NCI-H1092 treated with DMSO at 0.1 percent for 48 hours (cell line): ENCODE measurements around the gene TECPR1.

Source experiments
- DNase-seq: peaks from one replicate; lab custom pipeline; 2025; lab: John Stamatoyannopoulos, UW

Gene TECPR1

DNA sequence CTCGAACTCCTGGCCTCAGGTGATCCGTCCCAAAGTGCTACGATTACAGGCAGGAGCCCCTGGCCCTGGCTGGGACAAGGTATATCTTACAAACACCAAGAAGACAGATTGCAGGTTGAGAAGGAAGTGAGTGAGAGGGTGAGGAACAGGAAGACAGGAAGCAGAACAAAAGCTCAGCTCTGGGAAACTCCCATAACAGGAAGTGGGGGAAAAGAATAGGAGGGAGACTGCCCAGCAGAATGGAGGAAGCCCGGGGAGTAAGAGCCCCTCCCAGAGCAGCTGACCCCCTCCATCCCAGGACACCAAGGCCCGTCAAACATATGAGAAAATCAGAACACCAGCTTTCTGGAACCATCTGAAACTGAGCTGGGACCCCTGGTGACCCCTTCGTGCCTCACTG lies 2.9 kb downstream of the TECPR1 start:
- DNase-seq = no peak

DNA sequence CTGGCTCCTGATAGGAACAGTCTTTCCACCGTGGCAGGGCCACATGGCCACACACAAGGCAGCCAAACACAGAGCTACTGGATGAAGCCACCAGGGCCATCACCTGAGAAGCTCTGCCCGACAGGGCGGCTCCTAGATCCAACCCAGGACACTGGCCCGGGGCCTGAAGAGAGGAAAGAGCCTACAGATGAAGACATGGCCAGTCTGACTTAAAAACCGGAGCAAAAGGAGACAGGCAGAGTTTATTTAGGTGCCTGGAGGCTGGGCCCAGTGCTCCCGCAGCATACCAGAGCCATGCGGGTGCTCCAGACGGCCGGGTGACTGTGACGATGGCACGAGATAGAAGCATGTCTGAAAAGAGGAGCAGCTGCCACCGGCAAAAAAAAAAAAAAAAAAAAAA lies 3.9 kb downstream of the TECPR1 start:
- no peak for DNase-seq

GRCh38 chr7:98244871-98245270 lies 7.2 kb downstream of the TECPR1 start:
- DNase-seq = no peak

- DNase-seq = no peak
Observed at GRCh38 chr7:98242934-98243333, 9.1 kb downstream of the TECPR1 start.

DNA sequence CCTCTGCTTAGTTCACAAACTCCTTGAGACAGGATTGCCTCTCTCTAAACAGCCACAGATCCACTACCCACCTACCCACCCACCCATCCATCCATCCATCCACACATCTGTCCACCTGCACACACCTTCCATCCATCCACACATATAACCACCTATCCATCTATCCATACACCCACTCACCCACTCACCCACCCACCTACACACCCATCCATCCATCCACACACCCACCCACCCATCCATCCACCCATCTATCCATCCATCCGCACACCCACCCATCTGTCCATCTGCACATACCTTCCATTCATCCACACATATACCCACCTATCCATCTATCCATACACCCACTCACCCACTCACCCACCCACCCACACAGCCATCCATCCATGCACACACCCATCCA lies 9.7 kb downstream of the TECPR1 start:
- DNase-seq = no peak

DNA sequence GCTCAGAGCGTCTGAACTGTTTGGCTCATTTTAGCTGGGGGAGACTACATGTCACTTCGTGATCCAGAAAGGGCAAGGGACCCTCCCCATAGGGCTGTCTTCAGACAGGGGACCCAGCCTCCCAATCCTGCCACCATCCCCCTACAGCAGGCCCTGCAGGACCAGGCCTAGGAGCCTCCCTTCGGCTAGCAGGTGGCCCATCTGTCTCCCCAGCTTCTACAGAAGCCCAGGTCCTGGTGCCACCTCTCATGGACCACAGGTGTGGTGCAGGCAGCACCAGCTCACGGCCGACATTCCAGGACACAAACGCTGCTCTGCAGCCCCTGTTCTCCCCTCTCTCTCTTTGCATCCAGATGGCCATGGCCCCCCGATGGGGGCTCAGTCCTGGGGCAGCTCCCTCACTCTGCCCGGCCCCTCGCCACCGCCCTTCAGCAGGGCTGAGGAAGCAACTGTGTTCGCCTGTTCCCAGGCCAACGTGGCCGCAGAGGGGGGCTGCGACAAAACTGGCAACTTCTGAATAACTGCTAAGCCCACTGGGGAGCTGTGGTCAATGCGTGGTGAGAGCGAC lies 10.3 kb downstream of the TECPR1 start:
- DNase-seq = no peak

DNA sequence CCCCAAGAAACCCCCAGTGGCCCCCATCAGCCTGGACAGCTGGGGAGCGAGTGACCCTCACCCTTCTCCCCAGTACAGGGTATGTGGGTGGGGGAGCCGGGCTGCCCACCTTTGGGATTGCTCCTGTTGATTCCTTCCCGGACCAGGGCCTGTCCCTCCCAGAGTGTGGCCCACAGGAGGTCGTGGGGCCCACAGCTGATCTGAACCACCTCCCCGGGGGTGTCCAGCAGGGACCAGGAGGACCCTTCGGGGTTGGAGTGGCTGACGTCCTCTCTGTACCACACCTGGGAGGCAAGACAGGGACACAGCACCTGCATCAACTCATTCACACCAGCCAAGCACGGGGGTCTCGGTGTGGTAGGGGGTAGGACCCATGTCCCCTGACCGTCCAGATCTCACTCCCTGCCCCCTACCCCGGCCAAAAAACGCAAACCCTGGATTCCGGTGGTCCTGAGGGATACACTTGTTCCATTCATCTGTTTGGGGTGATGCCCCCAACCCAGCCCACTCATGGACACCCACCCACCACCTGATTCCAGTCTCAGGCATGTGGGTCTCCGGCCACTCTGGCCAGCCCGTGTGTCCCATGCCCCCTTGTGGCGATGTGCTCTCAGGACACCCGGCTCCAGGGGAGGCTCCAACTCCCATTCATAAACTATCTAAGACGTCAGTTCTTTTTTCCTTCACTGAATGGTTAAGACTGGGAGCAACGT lies 10.9 kb downstream of the TECPR1 start:
- DNase-seq = peak; percentile 9

DNA sequence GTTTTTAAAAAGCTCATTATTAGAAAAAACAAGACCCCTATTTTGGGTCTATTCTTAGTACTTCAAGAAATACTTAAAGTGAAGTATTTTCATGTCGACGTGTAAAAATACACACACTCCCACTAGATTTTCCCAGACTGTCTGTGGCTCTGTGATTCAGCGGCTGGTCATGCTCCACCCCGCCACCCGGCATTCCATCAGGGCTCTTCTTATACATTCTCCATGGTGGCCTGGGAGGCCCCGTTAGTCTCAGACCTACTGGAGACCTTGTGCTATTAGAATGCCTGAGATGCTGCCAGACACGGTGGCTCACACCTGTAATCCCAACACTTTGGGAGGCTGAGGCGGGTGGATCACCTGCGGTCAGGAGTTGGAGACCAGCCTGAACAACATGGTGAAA lies 13.1 kb downstream of the TECPR1 start:
- DNase-seq = no peak

- no peak for DNase-seq
Observed at GRCh38 chr7:98238076-98238475, 14.0 kb downstream of the TECPR1 start.

DNA sequence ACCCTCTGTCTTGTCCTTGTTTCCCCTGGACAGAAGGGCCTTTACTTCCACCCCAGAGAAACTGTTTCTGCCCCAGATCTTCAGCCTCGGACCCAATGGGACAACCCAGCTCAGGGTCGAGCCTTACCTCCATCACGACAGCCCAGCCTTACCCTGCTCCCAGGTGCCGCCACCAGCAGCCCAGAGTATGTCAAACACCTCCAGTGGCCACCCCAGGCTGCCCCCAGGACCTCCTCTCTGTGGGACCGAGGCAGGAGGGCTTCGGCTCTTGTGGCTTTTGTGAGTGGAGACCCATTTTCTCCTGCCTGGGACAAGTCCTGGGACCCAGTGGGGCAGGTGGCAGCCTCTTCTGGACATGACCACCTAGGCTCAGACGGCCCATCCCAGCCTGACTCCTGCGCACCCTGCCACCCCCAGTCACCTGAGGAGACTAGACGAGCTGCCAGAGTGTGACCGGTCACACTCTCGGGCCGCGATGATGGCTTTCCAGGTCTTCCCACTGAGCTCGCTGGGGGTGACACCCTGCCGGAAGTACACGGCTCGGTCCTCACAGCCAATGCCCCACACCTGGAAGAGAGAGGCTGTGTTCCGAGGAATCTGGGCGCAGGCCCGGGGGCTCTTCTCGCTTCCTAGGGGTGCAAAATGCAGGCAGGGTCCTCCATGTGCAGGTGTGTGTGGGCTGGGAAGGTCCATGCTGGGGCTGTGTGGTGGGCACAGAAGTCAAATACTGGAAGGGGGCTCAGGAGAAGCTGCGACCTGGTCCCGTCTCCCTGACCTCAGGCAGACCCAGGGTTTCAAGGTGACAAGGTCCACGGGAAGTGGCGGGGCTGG lies 15.5 kb downstream of the TECPR1 start:
- no peak for DNase-seq

DNA sequence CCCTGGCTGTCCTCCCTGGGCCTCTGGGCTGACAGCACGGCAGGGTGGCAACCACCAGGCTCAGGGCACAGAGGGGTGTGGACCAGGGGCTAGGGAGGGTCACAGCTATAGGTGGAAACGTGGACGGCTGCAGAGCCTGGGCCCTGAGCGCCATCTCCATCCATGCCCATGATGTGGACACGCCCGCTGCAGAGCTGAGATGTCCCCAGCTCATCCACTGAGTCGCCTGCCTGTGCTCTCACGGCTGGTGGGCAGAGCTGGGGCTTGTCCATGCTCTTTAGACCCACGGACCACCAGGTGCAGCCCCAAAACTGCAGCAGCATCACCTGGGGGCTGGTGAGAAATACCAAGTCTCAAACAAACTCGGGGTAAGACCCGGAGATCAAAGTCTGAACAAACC lies 16.1 kb downstream of the TECPR1 start:
- no peak for DNase-seq

DNA sequence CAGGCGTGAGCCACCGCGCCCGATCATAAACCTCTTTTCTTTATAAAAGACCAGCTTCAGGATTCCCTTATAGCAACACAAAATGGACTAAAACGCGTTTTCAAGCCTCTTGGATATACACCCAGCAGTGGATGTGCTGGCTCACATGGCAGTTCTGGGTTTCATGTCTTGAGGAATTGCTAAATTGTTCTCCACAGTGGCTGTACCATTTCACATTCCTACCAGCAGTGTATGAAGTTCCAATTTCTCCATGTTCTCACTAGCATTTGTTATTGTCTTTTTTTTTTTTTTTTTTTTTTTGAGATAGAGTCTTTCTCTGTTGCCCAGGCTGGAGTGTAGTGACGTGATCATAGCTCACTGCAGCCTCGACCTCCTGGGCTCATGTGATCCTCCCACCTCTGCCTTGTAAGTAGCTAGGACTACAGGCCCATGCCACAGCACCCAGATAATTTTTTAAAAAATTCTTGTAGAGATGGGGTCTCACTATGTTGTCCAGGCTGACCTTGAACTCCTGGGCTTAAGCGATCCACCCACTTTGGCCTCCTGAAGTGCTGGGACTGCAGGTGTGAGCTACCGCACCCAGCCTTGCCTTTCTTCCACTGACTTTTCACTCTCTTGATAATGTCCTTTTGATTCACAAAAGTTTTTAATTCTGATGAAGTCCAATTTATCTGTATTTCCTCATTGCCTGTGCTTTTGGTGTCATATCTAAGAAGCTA lies 17.4 kb downstream of the TECPR1 start:
- no peak for DNase-seq

DNA sequence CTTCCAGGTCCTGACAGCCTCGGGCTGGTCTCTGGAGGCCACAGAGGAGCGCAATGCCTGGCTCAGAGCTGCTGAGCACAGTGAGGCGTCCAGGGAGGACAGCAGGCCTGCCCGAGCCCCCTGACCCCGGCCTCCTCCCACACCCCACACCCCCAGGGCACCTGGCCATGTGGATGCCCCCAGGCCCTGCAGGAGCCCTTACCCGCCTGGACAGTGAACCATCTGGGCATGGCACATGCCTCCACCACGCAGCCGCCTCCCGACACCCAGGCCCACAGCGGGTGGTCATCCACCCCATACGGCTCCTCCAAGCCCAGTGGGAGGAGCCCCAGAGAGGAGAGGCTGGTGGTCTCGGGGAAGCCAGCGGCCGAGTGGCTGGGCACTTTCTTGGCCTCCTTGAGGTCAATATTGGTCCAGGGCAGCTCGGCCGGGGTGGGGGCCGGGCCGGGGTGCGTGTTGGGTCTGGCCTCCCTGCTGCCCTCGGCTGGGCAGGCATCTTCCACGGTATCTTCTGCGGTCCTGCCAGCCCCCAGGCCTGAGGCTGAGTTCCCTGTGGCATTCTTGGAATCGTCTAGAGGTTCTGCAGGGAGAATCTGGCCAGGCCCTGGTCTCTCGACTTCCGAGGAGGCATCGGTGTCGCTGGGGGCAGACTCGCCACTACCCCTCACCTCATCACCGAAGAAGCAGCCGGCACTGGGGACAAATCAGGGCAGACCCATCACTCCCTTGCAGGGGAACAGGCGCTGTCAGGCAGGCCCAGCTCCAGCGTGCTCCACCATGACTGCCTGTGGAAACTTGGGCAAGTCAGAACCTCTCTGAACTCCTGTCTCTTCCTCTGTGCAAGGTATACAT lies 18.6 kb downstream of the TECPR1 start:
- DNase-seq = no peak

GRCh38 chr7:98232799-98233198 lies 19.2 kb downstream of the TECPR1 start:
- DNase-seq = no peak

- DNase-seq = no peak
Observed at GRCh38 chr7:98232263-98232585, 19.8 kb downstream of the TECPR1 start.

DNA sequence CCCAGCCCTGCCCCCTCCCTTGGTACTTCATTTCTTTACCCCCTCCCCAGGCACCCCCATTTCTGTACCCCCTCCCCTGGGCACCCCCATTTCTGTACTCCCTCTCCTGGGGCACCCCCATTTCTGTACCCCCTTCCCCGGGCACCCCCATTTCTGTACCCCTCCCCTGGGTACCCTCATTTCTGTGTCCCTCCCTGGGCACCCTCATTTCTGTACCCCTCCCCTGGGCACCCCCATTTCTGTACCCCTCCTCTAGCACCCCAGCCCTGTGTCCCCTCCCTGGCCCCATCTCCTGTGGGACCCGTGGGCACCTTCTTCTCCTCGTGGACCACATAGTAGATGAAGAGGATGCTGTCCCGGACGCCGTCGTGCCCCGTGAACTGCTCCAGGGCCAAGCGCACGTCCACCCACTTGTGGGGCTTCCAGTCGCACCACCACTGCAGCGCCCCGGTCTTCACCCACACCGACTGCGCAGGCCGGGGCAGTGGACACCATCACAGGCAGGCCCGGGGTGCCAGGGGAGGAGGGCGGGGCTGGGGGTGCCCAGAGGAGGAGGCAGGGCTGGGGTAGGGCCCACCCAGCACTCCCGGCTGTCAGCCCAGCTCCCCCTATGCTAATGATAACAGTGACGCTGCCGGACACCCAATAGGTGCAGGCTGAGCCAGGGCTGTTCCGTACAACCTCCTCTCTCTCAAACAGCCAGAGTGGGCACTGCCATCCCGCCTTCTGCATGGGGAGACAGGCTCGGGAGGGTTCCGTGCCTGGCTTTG lies 20.4 kb downstream of the TECPR1 start:
- DNase-seq = no peak

DNA sequence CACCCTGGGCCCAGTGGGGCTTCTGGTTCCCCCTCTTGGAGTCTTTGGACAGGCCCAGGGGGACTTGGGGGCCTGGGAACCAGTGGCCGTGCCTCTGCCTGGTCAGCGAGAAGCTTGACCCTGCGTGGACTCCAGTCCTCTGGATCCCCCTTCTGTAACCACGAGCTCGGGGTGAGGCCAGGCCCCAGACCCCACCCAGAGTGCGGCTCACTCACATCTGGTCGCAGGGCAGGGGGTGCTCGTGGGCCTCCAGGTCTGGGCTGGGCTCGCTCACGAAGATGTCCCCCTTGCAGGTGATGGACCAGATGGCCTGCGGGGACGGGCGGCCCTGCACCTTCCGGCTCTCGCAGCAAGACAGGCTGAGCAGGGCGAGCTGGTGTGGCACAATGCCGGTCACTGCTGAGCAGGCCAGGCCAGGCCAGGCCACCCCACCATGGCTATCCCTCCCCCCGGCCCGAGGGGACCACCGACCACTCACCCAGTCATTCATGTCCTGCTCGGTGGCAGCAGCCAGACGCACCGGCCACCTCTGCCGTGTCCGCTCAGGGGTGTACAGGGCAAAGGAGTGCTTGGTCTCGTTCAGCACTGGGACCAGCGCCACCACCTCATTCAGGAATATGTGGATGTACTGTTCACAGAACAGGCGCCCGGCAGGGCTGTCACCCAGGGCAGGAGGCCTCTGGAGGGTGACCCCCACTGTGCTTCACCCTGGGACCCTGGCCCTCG lies 21.1 kb downstream of the TECPR1 start:
- no peak for DNase-seq

DNA sequence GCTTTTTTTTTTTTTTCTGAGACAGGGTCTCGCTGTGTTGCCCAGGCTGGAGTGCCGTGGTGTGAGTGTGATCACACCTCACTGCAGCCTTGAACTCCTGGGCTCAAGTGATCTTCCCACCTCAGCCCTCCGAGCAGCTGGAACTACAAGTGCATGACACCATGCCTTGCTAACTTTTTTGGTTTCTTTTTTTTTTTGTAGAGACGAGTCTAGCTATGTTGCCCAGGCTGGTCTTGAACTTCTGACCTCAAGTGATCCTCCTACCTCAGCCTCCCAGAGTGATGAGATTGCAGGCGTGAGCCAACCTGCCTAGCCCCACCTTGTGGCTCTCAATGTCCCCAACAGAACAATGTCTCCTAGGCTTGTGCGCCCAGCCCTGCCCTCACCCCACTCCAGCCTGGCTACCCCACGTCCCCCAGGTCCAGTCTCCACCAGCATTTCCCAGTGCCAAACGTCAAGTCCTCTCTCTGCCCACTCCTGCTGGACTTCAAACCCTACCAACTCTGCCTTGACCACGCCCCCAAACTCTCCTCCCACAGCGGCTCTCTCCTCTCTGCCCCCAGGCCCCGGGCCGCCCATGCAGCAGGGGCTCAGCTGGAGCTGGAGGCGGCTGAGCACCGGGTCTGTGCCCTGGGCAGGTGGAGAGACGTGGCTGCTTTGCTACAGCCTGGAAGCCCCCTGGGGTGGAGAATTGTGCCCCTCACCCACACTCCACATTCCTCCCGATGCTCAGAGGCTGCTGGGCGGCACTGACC lies 21.9 kb downstream of the TECPR1 start:
- no peak for DNase-seq

DNA sequence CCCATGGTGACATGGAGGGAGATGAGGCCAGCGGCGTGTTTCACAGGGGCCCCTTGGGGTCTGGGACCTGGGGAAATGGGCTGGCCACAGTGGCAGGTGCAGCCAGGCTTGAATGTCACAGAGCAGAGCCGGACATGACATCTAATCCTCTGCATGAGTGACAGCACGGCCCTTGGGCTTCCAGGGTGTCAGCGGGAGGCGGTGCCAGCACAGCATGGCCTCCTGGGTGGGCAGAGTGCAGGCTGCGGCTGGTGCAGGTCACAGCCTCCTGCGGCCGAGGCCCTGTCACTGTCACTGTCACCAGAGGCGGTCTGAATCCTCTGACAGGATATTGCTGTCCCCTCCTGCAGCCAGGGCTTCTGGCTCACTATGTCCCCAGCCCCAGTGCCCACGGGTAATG lies 22.6 kb downstream of the TECPR1 start:
- DNase-seq = no peak

GRCh38 chr7:98228801-98229200 lies 23.2 kb downstream of the TECPR1 start:
- DNase-seq = no peak
